Lower lobe of right lung (tissue), 2 donors: ENCODE measurements around the gene TAS2R7. TPM values are rescaled to one million over a fixed set of nuclear protein-coding genes. Genes with fewer than 3 reads are reported as not detected.

Experiments used
- ATAC-seq, 2 donors: fragments of 200-7000 bp; cut with Tn5 transposase; one replicate each; pipeline ENCODE4 v1.9.1; 2020 to 2022; ENCODE audit warnings: mild to moderate bottlenecking in 2 of 2, moderate library complexity in 2 of 2
- DNase-seq: peaks from one replicate; pipeline ENCODE4 v3.0.0-alpha.2; 2020
- H3K27ac ChIP-seq: fragments of 200-600 bp; one replicate; pipeline ENCODE4 v1.8.0; 2022
- H3K27me3 ChIP-seq: fragments of 200-600 bp; one replicate; pipeline ENCODE4 v1.8.0; 2022; ENCODE audit warnings: low read depth
- H3K36me3 ChIP-seq: fragments of 200-600 bp; one replicate; pipeline ENCODE4 v1.8.0; 2022; ENCODE audit warnings: mild to moderate bottlenecking
- H3K4me1 ChIP-seq: fragments of 200-600 bp; one replicate; pipeline ENCODE4 v1.8.0; 2022
- H3K4me3 ChIP-seq: fragments of 200-600 bp; one replicate; pipeline ENCODE4 v1.8.0; 2022; ENCODE audit warnings: mild to moderate bottlenecking
- H3K9me3 ChIP-seq: fragments of 200-600 bp; one replicate; pipeline ENCODE4 v1.8.0; 2022
- intact Hi-C: fragments of 100-400 bp; cut with DNase I; formaldehyde crosslinking; loops from one replicate; pipeline ENCODE4 v1.11.0; 2022
- total RNA-seq: library from RNA; stranded (reverse); fragmentation: NEBNext Ultra II Directional; extraction: Animal tissue kit (Norgen Biotek cat#: 25700); gene quantifications from one replicate; pipeline ENCODE4 v1.2.1, GENCODE V29; 2021
- TF ChIP-seq, protein P1 (sequence below): fragments of 200-600 bp; IDR thresholded peaks from one replicate; pipeline ENCODE4 v1.8.0; 2022; ENCODE audit warnings: antibody characterized with exemption, mild to moderate bottlenecking
- donor health status: DM: no; HTN: yes; CAD: no; lungs with severe emphysema.

Gene TAS2R7
- total RNA-seq, 1 donor from 2014 or later = not detected

DNA sequence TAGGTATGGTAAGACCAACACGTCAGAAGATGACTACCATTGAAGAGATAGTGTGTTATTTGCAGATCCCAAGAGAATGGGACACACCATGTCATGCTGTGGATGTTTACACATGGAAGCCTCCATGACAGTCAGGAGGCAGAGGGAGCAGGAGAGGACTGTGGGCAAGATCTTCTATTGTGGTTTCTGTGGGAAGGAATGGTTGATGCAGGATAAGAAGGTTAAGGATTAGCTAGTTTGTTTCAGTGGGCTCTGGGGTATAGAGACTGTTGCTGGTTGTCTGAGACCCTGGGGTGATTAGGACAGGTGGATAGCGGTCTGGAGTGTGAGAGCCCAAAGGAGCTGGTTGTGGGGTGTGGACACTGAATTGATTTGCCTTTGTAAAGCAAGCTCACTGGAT is 23.3 kb downstream of the TAS2R7 start:
- Histone ChIP-seq H3K4me3 (no peak overlapping the region), H3K27ac (no peak overlapping the region), H3K9me3 (no peaks in the 10 kb centered on the region), H3K27me3 (no peaks in the 10 kb centered on the region), H3K4me1 (no peaks in the 10 kb centered on the region), H3K36me3 (no peaks in the 10 kb centered on the region)
- TF ChIP-seq, protein P1, sequence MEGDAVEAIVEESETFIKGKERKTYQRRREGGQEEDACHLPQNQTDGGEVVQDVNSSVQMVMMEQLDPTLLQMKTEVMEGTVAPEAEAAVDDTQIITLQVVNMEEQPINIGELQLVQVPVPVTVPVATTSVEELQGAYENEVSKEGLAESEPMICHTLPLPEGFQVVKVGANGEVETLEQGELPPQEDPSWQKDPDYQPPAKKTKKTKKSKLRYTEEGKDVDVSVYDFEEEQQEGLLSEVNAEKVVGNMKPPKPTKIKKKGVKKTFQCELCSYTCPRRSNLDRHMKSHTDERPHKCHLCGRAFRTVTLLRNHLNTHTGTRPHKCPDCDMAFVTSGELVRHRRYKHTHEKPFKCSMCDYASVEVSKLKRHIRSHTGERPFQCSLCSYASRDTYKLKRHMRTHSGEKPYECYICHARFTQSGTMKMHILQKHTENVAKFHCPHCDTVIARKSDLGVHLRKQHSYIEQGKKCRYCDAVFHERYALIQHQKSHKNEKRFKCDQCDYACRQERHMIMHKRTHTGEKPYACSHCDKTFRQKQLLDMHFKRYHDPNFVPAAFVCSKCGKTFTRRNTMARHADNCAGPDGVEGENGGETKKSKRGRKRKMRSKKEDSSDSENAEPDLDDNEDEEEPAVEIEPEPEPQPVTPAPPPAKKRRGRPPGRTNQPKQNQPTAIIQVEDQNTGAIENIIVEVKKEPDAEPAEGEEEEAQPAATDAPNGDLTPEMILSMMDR = no peak
- DNase-seq (no peak), ATAC-seq (no peak)
- intact Hi-C loops = loop anchor here (10.0 kb wide), 2 partner anchors 416 to 706 kb away; no protein-coding TSS in a partner anchor

DNA sequence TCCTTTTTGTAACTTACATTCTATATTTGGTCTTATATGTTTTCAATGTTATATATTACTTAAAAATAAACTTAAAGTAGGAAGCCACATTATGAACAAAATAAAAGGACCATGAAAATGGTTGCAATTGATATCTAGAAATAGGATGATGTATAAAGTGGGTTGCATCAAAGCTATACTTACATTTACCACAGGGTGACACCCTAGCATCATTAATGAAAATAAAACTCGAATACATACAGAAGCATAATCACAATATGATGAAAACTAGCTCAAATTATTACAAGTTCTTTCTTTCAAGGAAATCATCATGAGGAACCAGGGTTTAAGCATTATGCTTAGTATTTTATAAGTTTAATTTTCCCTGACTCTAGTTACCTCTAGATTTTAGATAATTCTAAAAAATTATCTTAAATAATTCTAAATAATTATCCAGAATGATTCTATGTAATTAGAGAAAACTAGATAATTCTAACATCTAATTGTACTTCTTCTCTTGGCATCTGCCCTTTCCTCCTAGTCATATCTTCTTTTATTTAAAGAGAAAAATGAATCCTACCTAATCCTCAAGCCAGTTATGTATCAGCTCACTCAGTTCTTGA is 31.2 kb downstream of the TAS2R7 start:
- Histone ChIP-seq H3K27ac (no peak overlapping the region), H3K4me3 (no peak overlapping the region), H3K9me3 (no peaks in the 10 kb centered on the region), H3K36me3 (no peaks in the 10 kb centered on the region), H3K27me3 (no peaks in the 10 kb centered on the region), H3K4me1 (no peaks in the 10 kb centered on the region)
- no peak for ATAC-seq
- TF ChIP-seq, protein P1 = peak; percentile 64
- DNase-seq = no peak
- intact Hi-C loops = loop anchor here (10.0 kb wide), 2 partner anchors 424 to 714 kb away; no protein-coding TSS in a partner anchor

DNA sequence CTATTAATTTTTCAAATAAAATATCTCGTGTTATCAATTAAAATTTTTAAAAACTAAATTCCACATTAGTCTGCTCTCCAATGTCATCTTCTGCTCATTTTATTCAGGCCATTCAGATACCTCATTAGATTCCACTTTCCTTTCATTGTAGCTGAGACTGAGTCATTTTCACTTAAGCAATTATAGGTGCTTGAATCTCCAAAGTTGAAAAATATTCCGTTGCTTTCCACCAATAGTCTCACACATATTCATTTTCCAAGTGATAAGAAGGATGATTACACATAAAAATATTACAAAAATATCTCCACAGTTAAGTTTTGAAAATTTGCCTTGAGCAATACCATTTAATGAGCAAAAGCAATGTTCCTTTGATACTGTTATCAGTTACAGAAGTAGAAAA is 42.8 kb downstream of the TAS2R7 start:
- TF ChIP-seq, protein P1 = no peak
- H3K9me3 ChIP-seq = peaks cover 11% of the 10 kb centered on the region
- DNase-seq (no peak), ATAC-seq (no peak)
- H3K27ac ChIP-seq = no peak overlapping the region
- peaks cover 10% of the 10 kb centered on the region for H3K27me3 ChIP-seq
- intact Hi-C loops = no loop called here
- no peak overlapping the region for H3K4me3 ChIP-seq
- H3K36me3 ChIP-seq = no peaks in the 10 kb centered on the region
- no peaks in the 10 kb centered on the region for H3K4me1 ChIP-seq

DNA sequence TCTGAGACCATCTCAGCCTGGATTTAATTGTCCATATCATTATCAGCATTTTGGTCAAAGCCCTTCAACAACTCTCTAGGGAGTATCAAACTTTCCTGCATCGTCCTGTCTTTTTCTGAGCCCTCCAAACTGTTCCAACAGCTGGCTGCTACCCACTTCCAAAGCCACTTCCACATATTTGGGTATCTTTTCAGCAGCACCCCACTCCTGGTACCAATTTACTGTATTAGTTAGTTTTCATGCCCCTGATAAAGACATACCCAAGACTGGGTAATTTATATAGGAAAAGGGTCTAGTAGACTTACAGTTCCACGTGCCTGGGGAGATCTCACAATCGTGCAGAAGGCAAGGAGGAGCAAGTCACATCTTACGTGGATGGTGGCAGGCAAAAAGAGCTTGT is 46.2 kb downstream of the TAS2R7 start:
- no peak for ATAC-seq
- intact Hi-C loops = no loop called here
- no peaks in the 10 kb centered on the region for H3K27me3 ChIP-seq
- TF ChIP-seq, protein P1 = no peak
- no peak overlapping the region for H3K27ac ChIP-seq
- no peak overlapping the region for H3K4me3 ChIP-seq
- H3K4me1 ChIP-seq = no peaks in the 10 kb centered on the region
- H3K36me3 ChIP-seq = no peaks in the 10 kb centered on the region
- H3K9me3 ChIP-seq = peaks cover 11% of the 10 kb centered on the region
- no peak for DNase-seq

DNA sequence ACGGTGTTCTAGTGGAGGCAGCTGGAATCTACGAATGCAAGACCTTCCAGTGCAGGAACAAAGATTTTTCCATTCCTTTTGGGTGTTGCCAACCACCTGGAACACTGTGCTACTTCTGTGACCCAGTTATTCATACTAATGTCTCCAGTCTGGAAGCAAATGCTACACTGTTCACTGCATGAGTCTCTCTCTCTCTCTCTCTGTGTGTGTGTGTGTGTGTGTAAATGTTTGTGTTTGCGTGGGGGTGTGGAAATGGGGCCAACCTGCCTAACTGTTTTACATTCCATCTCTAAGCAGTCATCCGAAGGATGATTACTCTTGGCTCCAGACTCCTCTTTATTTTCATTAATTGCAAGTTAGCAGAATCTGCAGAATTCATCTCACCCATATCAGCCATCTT is 49.4 kb downstream of the TAS2R7 start:
- Histone ChIP-seq H3K27me3 (peaks cover 3% of the 10 kb centered on the region), H3K9me3 (peaks cover 11% of the 10 kb centered on the region), H3K4me3 (no peak overlapping the region), H3K27ac (no peak overlapping the region), H3K36me3 (no peaks in the 10 kb centered on the region), H3K4me1 (peaks cover 10% of the 10 kb centered on the region)
- TF ChIP-seq, protein P1 = no peak
- DNase-seq = no peak
- intact Hi-C loops = no loop called here
- peak; percentile 33 to 47 for ATAC-seq

Other genes with a start within 250 kb of the TAS2R7 start
- gene MAGOHB, start 189.0 kb downstream of the TAS2R7 start, total RNA-seq = 19.7 TPM
- 0.53 TPM for gene STYK1, start 128.6 kb downstream of the TAS2R7 start, total RNA-seq
- 278 TPM for gene YBX3, start 79.3 kb downstream of the TAS2R7 start, total RNA-seq
- not detected for gene TAS2R8, start 4.7 kb upstream of the TAS2R7 start, total RNA-seq
- gene TAS2R9, start 7.5 kb upstream of the TAS2R7 start, total RNA-seq = not detected
- 0.35 TPM for gene TAS2R10, start 23.7 kb upstream of the TAS2R7 start, total RNA-seq
- gene PRR4, start 46.8 kb upstream of the TAS2R7 start, total RNA-seq = 1.7 TPM
- 13.9 TPM for gene PRH1, start 81.6 kb upstream of the TAS2R7 start, total RNA-seq
- 0.92 TPM for gene TAS2R13, start 106.9 kb upstream of the TAS2R7 start, total RNA-seq
- gene PRH2, start 126.6 kb upstream of the TAS2R7 start, total RNA-seq = not detected
- 1.2 TPM for gene TAS2R14, start 136.6 kb upstream of the TAS2R7 start, total RNA-seq
- gene TAS2R50, start 184.3 kb upstream of the TAS2R7 start, total RNA-seq = 0.50 TPM
- gene TAS2R20, start 195.7 kb upstream of the TAS2R7 start, total RNA-seq = 1.3 TPM
- gene TAS2R19, start 220.0 kb upstream of the TAS2R7 start, total RNA-seq = 2.8 TPM
- 1.9 TPM for gene TAS2R31, start 228.8 kb upstream of the TAS2R7 start, total RNA-seq